Stimulated activated CD4-positive, alpha-beta T cell treated with anti-CD3 and anti-CD28 coated beads, Interleukin-15, amount 100 ng/mL, for 1 hour (primary cell): ENCODE data around the gene EFNA4.

ENCODE experiments used
- DNase-seq, 2 donors: peaks; one replicate each; pipeline ENCODE4 v3.0.0-alpha.2; 2020; ENCODE audit warnings: low read depth in 1 of 2, low spot score in 1 of 2

Gene EFNA4

GRCh38 chr1:155051777-155052398, 11.7 kb upstream of the EFNA4 start:
- no peak for DNase-seq

GRCh38 chr1:155052439-155053395, 10.8 kb upstream of the EFNA4 start:
- DNase-seq = no peak

- DNase-seq = no peak
Measured at GRCh38 chr1:155053531-155054105, 9.9 kb upstream of the EFNA4 start.

GRCh38 chr1:155057104-155057503, 6.4 kb upstream of the EFNA4 start:
- DNase-seq = no peak

GRCh38 chr1:155057788-155058211, 5.7 kb upstream of the EFNA4 start:
- DNase-seq = no peak

GRCh38 chr1:155060736-155061135, 2.8 kb upstream of the EFNA4 start:
- DNase-seq = no peak

GRCh38 chr1:155061381-155062150, 2.0 kb upstream of the EFNA4 start:
- DNase-seq = peak; percentile 87 to 94

- DNase-seq = no peak
Measured at GRCh38 chr1:155062151-155062686, 1.3 kb upstream of the EFNA4 start.

- DNase-seq = peak; percentile 54 to 71
Measured at GRCh38 chr1:155062702-155063411, 683 bp upstream of the EFNA4 start.

GRCh38 chr1:155064111-155064831, 731 bp downstream of the EFNA4 start:
- no peak for DNase-seq

GRCh38 chr1:155064832-155065429, 1.4 kb downstream of the EFNA4 start:
- DNase-seq = no peak

- no peak for DNase-seq
Measured at GRCh38 chr1:155066777-155067176, 3.2 kb downstream of the EFNA4 start.

GRCh38 chr1:155068599-155068998, 5.1 kb downstream of the EFNA4 start:
- no peak for DNase-seq

GRCh38 chr1:155069551-155070157, 6.1 kb downstream of the EFNA4 start:
- DNase-seq = no peak

- DNase-seq = no peak
Measured at GRCh38 chr1:155070158-155070621, 6.7 kb downstream of the EFNA4 start.

- DNase-seq = peak; percentile 53 to 61
Measured at GRCh38 chr1:155070721-155071569, 7.4 kb downstream of the EFNA4 start.

GRCh38 chr1:155071701-155072100, 8.2 kb downstream of the EFNA4 start:
- no peak for DNase-seq
